PC-9 (cell line): ENCODE measurements around the gene ALG14. TPM values are rescaled to one million over a fixed set of nuclear protein-coding genes. Genes with fewer than 3 reads are reported as not detected.

ENCODE experiments used
- BruUV-seq: library from RNA; stranded (reverse); fragments of 400-500 nt; replicated peaks from 2 replicates; lab custom pipeline; 2021; lab: Mats Ljungman, UMichigan
- CTCF ChIA-PET: fragments of 300-600 bp; sonication (Branson Sonifier 250); formaldehyde crosslinking; loops from one replicate; lab custom pipeline; 2022; ENCODE audit warnings: antibody characterized with exemption; lab: Charles Lee
- POLR2A ChIA-PET: fragments of 300-600 bp; sonication (Branson Sonifier 250); formaldehyde crosslinking; loops from one replicate; lab custom pipeline; 2022; ENCODE audit warnings: antibody characterized with exemption; ENCODE audit not compliant: unreplicated experiment; lab: Charles Lee
- DNase-seq, 2 experiments: peaks; one replicate each; pipeline versions ENCODE4 v3.0.0 to v3.0.0-alpha.2; 2015 to 2022; ENCODE audit warnings: mixed read lengths in 1 of 2
- H2AFZ ChIP-seq: fragments of 200-600 bp; sonication (generic); 2 replicates; pipeline ENCODE4 v1.8.1; 2017; ENCODE audit warnings: antibody characterized with exemption
- H3F3A ChIP-seq: fragments of 200-600 bp; sonication (generic); 2 replicates; pipeline ENCODE4 v1.8.1; 2017; ENCODE audit warnings: antibody characterized with exemption, mild to moderate bottlenecking, low read depth; ENCODE audit not compliant: insufficient read depth
- H3K27ac ChIP-seq: fragments of 200-600 bp; sonication (generic); 2 replicates; pipeline ENCODE4 v1.6.1; 2016; ENCODE audit warnings: mixed run types
- H3K27me3 ChIP-seq: fragments of 200-600 bp; sonication (generic); 2 replicates; pipeline ENCODE4 v1.6.1; 2016; ENCODE audit warnings: low read depth, mixed run types; ENCODE audit not compliant: insufficient read depth
- H3K36me3 ChIP-seq: fragments of 200-600 bp; sonication (generic); 2 replicates; pipeline ENCODE4 v1.6.1; 2016; ENCODE audit warnings: low read depth, mixed run types
- H3K4me1 ChIP-seq: fragments of 200-600 bp; sonication (generic); replicated peaks from 2 replicates; pipeline ENCODE4 v1.6.1; 2016; ENCODE audit warnings: mixed run types; ENCODE audit not compliant: insufficient read depth
- H3K4me2 ChIP-seq: fragments of 200-600 bp; sonication (generic); 2 replicates; pipeline ENCODE4 v1.6.1; 2017; ENCODE audit warnings: mixed run types
- H3K4me3 ChIP-seq: fragments of 200-600 bp; sonication (generic); 2 replicates; pipeline ENCODE4 v1.6.1; 2016; ENCODE audit warnings: mixed run types
- H3K79me2 ChIP-seq: fragments of 200-600 bp; sonication (generic); 2 replicates; pipeline ENCODE4 v1.6.1; 2017; ENCODE audit warnings: low read depth, mixed run types
- H3K9me2 ChIP-seq: fragments of 200-600 bp; sonication (generic); 2 replicates; pipeline ENCODE4 v1.8.1; 2017; ENCODE audit warnings: mild to moderate bottlenecking; ENCODE audit not compliant: insufficient read depth
- H3K9me3 ChIP-seq: fragments of 200-600 bp; sonication (generic); 2 replicates; pipeline ENCODE4 v1.8.1; 2016; ENCODE audit warnings: low read depth; ENCODE audit not compliant: insufficient read depth
- H4K20me1 ChIP-seq: fragments of 200-600 bp; sonication (generic); 2 replicates; pipeline ENCODE4 v1.8.1; 2017; ENCODE audit not compliant: insufficient read depth
- CTCF ChIP-seq: fragments of 200-600 bp; sonication (generic); conservative IDR thresholded peaks from 2 replicates; pipeline ENCODE4 v1.6.1; 2017; ENCODE audit warnings: mixed run types, antibody characterized with exemption, mild to moderate bottlenecking, moderate library complexity
- EZH2 ChIP-seq: fragments of 200-600 bp; sonication (generic); IDR thresholded peaks from 2 replicates; pipeline ENCODE4 v1.8.0; 2017; ENCODE audit warnings: antibody characterized with exemption, low read depth
- intact Hi-C: fragments of 100-400 bp; cut with micrococcal nuclease; formaldehyde crosslinking; loops from one replicate; pipeline ENCODE4 v1.10.0; 2022; ENCODE audit not compliant: unreplicated experiment
- total RNA-seq: library from RNA; stranded (reverse); gene quantifications from 2 replicates; pipeline ENCODE4 v1.2.3, GENCODE V29; 2021

The ALG14 gene
- total RNA-seq, 1 experiment from 2014 or later, result 8.6 TPM

GRCh38 chr1:94981575-94981973 is 91.2 kb downstream of the ALG14 start:
- intact Hi-C loops, result no loop called here
- no peak for DNase-seq
- Histone ChIP-seq H4K20me1 (no peaks in the 10 kb centered on the region), H3K4me1 (peaks cover 15% of the 10 kb centered on the region), H3K36me3 (no peaks in the 10 kb centered on the region), H3F3A (no peaks in the 10 kb centered on the region), H3K27me3 (no peaks in the 10 kb centered on the region), H3K9me3 (no peaks in the 10 kb centered on the region), H3K4me3 (no peak overlapping the region), H3K9me2 (no peaks in the 10 kb centered on the region), H3K27ac (no peak overlapping the region), H3K79me2 (no peaks in the 10 kb centered on the region), H3K4me2 (no peak overlapping the region), H2AFZ (no peak overlapping the region)
- TF ChIP-seq EZH2 (no peak), CTCF (no peak)
- ChIA-PET POLR2A (no interaction called here), CTCF (no interaction called here)
- BruUV-seq, result no TSS peak

- ChIA-PET POLR2A (no interaction called here), CTCF (no interaction called here)
- Histone ChIP-seq H3K4me1 (peaks cover 15% of the 10 kb centered on the region), H3K4me3 (no peak overlapping the region), H3K27ac (no peak overlapping the region), H3K4me2 (no peak overlapping the region), H2AFZ (no peak overlapping the region), H3K27me3 (no peaks in the 10 kb centered on the region), H3K36me3 (no peaks in the 10 kb centered on the region), H4K20me1 (no peaks in the 10 kb centered on the region), H3K79me2 (no peaks in the 10 kb centered on the region), H3K9me2 (no peaks in the 10 kb centered on the region), H3K9me3 (no peaks in the 10 kb centered on the region), H3F3A (no peaks in the 10 kb centered on the region)
- intact Hi-C loops, result no loop called here
- DNase-seq, result no peak
- TF ChIP-seq EZH2 (no peak), CTCF (no peak)
- no TSS peak for BruUV-seq
Measured at GRCh38 chr1:94980582-94981574, 91.9 kb downstream of the ALG14 start.

- H2AFZ ChIP-seq, result no peak overlapping the region
- no peaks in the 10 kb centered on the region for H3K27me3 ChIP-seq
- no TSS peak for BruUV-seq
- no peak overlapping the region for H3K27ac ChIP-seq
- no peak overlapping the region for H3K4me3 ChIP-seq
- ChIA-PET CTCF (no interaction called here), POLR2A (interaction anchor here (0.5 kb wide), 1 partner anchor 10 kb away, joined by 4 read pairs; no protein-coding TSS in a partner anchor)
- no peaks in the 10 kb centered on the region for H3F3A ChIP-seq
- H3K4me2 ChIP-seq, result no peak overlapping the region
- TF ChIP-seq EZH2 (no peak), CTCF (no peak)
- no peaks in the 10 kb centered on the region for H4K20me1 ChIP-seq
- no peaks in the 10 kb centered on the region for H3K9me3 ChIP-seq
- DNase-seq, result no peak
- no peaks in the 10 kb centered on the region for H3K9me2 ChIP-seq
- intact Hi-C loops, result no loop called here
- H3K79me2 ChIP-seq, result no peaks in the 10 kb centered on the region
- H3K4me1 ChIP-seq, result peaks cover 15% of the 10 kb centered on the region
- no peaks in the 10 kb centered on the region for H3K36me3 ChIP-seq
Measured at GRCh38 chr1:94979656-94980581, 92.8 kb downstream of the ALG14 start.
